GM18502 (cell line): ENCODE measurements around the gene DPYSL5.

Experiments used
- ATAC-seq: cut with Tn5 transposase; IDR thresholded peaks from one replicate; pipeline ENCODE4 v1.9.1; 2021; ENCODE audit warnings: mild to moderate bottlenecking; ENCODE audit not compliant: unreplicated experiment, poor library complexity

DPYSL5 gene

GRCh38 chr2:26979741-26980140 lies 131.8 kb downstream of the DPYSL5 start:
- no peak for ATAC-seq

GRCh38 chr2:26980971-26981370 lies 133.0 kb downstream of the DPYSL5 start:
- no peak for ATAC-seq

- ATAC-seq = no peak
These were observed 134.3 kb downstream of the DPYSL5 start for GRCh38 chr2:26982102-26982742.

- ATAC-seq = no peak
These were observed 135.8 kb downstream of the DPYSL5 start for GRCh38 chr2:26983746-26984145.

- no peak for ATAC-seq
These were observed 137.9 kb downstream of the DPYSL5 start for GRCh38 chr2:26985807-26986206.

GRCh38 chr2:26986576-26986975 lies 138.6 kb downstream of the DPYSL5 start:
- ATAC-seq = no peak

GRCh38 chr2:26988058-26988860 lies 140.3 kb downstream of the DPYSL5 start:
- no peak for ATAC-seq

- no peak for ATAC-seq
These were observed 141.2 kb downstream of the DPYSL5 start for GRCh38 chr2:26989156-26989555.

GRCh38 chr2:26991717-26992116 lies 143.8 kb downstream of the DPYSL5 start:
- no peak for ATAC-seq

- ATAC-seq = no peak
These were observed 145.8 kb downstream of the DPYSL5 start for GRCh38 chr2:26993768-26994167.

- no peak for ATAC-seq
These were observed 147.1 kb downstream of the DPYSL5 start for GRCh38 chr2:26994983-26995382.

- ATAC-seq = no peak
These were observed 149.5 kb downstream of the DPYSL5 start for GRCh38 chr2:26997394-26997793.

GRCh38 chr2:26998323-26998722 lies 150.4 kb downstream of the DPYSL5 start:
- no peak for ATAC-seq
